Right lobe of liver (tissue), 4 donors: ENCODE results near the gene CALML5.

Experiments
- POLR2A ChIP-seq: fragments of 450-650 bp; IDR thresholded peaks from one replicate; pipeline ENCODE4 v1.6.1; 2017; ENCODE audit warnings: antibody characterized with exemption, mild to moderate bottlenecking
- TF ChIP-seq, protein P1 (sequence below), 4 donors: fragments of 200-600 bp in 3 of 4; fragments of 450-650 bp in 1 of 4; IDR thresholded peaks; one replicate each; pipeline versions ENCODE4 v1.5.1 to v1.8.0; 2016 to 2022; ENCODE audit warnings: antibody characterized with exemption in 4 of 4, mild to moderate bottlenecking in 2 of 4
- donor health status: DM: no; HTN: no; CAD: no.
- donor health status: DM: no; HTN: no; CAD: no.
- donor health status: DM: no; HTN: yes; CAD: no.

DNA sequence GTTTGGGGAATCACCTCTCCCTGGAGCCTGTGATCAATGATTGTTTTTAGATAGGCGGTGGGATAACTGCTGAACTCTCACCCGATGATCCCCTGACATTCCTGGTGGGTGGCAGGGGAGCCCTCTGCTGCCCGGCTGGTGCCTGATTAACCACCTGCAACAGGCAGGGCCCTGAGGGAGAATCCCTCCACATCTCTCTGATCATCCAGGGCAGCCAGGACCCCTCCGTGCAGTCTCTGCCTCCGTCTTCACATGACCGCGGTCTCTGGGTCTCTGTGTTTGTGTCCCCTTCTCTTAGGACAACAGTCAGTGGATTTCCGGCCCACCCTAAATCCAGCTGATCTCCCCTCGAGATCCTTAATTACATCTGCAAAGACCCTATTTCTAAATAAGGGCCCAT is 17.4 kb downstream of the CALML5 start:
- TF ChIP-seq, protein P1, sequence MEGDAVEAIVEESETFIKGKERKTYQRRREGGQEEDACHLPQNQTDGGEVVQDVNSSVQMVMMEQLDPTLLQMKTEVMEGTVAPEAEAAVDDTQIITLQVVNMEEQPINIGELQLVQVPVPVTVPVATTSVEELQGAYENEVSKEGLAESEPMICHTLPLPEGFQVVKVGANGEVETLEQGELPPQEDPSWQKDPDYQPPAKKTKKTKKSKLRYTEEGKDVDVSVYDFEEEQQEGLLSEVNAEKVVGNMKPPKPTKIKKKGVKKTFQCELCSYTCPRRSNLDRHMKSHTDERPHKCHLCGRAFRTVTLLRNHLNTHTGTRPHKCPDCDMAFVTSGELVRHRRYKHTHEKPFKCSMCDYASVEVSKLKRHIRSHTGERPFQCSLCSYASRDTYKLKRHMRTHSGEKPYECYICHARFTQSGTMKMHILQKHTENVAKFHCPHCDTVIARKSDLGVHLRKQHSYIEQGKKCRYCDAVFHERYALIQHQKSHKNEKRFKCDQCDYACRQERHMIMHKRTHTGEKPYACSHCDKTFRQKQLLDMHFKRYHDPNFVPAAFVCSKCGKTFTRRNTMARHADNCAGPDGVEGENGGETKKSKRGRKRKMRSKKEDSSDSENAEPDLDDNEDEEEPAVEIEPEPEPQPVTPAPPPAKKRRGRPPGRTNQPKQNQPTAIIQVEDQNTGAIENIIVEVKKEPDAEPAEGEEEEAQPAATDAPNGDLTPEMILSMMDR (IDR thresholded peaks at IDR 0.05) = no peak
- TF ChIP-seq POLR2A = no peak
